ENCODE measurements around the gene SMARCD1. TPM values are rescaled to one million over a fixed set of nuclear protein-coding genes. Genes with fewer than 3 reads are reported as not detected.

The SMARCD1 gene
- total RNA-seq, 4 donors from 2014 or later = 44.7 to 61.6 (median 46.5) TPM

- no peak for TF ChIP-seq CTCF (IDR thresholded peaks at IDR 0.05; ENCODE audit: low read depth)
These were observed 16.5 kb downstream of the SMARCD1 start for GRCh38 chr12:50101663-50102062.

- TF ChIP-seq CTCF (IDR thresholded peaks at IDR 0.05; ENCODE audit: low read depth) = no peak
These were observed 17.0 kb downstream of the SMARCD1 start for GRCh38 chr12:50102131-50102531.

- no peak for TF ChIP-seq CTCF (IDR thresholded peaks at IDR 0.05; ENCODE audit: low read depth)
These were observed 17.6 kb downstream of the SMARCD1 start for GRCh38 chr12:50102646-50103309.

- TF ChIP-seq CTCF (IDR thresholded peaks at IDR 0.05; ENCODE audit: low read depth) = no peak
These were observed 18.2 kb downstream of the SMARCD1 start for GRCh38 chr12:50103351-50103750.

- no peak for TF ChIP-seq CTCF (IDR thresholded peaks at IDR 0.05; ENCODE audit: low read depth)
These were observed 18.7 kb downstream of the SMARCD1 start, which contains the start of gene GPD1 for GRCh38 chr12:50103767-50104321. Gene GPD1 (plus strand): TSS chr12:50104008. CDS start chr12:50104051, 43 bp downstream.

GRCh38 chr12:50104417-50105366 is 19.6 kb downstream of the SMARCD1 start:
- no peak for TF ChIP-seq CTCF (IDR thresholded peaks at IDR 0.05; ENCODE audit: low read depth)

Measured in subcutaneous adipose tissue (tissue), 4 donors.